SK-N-SH (cell line): ENCODE results near the gene PIK3R1.

Source experiments
- CTCF ChIP-seq: fragments of 200-600 bp; sonication (generic); IDR thresholded peaks from 2 replicates; pipeline ENCODE4 v1.6.1; 2017; ENCODE audit warnings: antibody characterized with exemption, mild to moderate bottlenecking, moderate library complexity
- POLR2AphosphoS5 ChIP-seq: IDR thresholded peaks from 2 replicates; pipeline ENCODE4 v1.6.1; 2012; ENCODE audit warnings: low read depth, low read length
- TF ChIP-seq, protein P1 (sequence below): IDR thresholded peaks from 2 replicates; pipeline ENCODE4; 2012

- TF ChIP-seq CTCF = no peak
- TF ChIP-seq POLR2AphosphoS5 = no peak
- TF ChIP-seq, protein P1, sequence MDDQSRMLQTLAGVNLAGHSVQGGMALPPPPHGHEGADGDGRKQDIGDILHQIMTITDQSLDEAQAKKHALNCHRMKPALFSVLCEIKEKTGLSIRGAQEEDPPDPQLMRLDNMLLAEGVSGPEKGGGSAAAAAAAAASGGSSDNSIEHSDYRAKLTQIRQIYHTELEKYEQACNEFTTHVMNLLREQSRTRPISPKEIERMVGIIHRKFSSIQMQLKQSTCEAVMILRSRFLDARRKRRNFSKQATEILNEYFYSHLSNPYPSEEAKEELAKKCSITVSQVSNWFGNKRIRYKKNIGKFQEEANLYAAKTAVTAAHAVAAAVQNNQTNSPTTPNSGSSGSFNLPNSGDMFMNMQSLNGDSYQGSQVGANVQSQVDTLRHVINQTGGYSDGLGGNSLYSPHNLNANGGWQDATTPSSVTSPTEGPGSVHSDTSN = no peak
Observed at GRCh38 chr5:68259700-68260099, 44.1 kb downstream of the PIK3R1 start.
